NCI-H187 treated with DMSO at 0.1 percent for 48 hours (cell line): ENCODE data around the gene TNFRSF11A.

Source experiments
- DNase-seq: peaks from one replicate; lab custom pipeline; 2025; lab: John Stamatoyannopoulos, UW

The TNFRSF11A gene

DNA sequence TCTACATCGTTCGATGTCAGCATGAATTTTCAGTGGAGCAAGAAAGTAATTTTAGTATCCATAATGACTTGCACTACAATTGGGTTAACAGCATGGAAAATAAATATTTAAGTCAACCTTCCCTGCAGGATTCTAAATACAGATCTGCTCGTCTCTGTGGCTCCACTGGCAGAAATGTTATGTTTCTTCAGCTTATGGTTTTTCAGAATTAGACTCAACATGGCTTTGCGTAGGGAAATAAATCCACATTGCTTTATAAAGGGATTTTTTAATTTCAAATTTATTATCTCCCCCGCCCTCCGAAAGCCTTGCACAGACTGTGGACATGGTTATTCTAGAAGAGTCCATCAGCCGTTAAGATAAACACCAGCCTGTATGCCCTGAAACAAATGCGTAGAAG is 18.2 kb downstream of the TNFRSF11A start:
- DNase-seq: no peak

DNA sequence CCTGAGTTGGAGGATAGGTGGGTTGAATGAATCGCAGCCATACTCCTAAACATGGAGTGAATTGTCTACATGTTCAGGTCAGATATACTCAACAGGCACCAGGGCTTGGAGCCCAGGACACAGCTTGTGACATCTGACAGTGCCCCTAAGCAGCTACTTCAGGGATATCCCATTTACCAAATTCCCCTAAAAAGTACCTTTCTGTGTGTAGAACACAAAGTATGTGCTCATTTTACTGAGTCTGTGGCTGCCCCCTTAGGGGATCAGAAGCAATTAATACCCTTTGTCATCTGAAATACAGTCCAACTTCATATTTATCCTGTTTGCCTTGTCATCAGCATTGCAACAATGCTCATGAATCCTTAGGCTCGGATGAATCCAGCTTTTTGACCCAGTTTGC is 20.8 kb downstream of the TNFRSF11A start:
- no peak for DNase-seq

DNA sequence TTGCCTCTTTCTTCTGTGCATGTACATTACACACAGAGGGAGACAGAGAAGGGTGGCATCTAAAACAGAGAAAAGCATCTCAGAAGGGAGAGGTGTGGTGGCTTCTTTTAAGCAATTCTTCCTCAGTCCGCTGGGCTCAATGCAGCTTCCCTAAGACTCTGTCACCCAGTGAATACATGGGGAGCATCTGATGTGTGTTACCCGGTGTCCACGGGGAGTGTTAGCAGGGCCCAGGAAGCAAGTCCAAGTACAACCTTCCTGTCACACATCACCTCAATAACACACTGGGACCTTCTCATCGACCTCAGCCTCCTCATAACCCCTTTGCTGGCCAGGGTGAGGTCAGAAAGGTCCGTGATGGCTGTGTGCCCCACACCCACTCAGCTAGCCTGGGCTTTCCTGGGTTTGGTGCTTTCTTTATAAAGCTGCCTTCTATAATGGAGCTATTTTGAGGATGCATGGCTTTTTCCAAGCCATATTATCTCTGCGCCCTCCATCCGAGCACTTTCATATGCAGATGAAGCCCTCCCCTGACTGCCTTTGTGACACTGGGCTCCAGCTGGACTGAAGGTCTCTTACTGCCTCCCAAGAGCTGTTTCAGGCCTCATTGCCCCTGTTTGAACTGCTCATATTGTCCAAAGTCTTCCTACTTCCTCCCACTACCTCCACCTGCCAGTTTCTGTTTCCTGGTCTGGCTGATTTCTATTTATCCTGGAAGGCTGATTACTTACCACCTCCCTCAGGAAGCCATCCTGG is 21.4 kb downstream of the TNFRSF11A start:
- no peak for DNase-seq

DNA sequence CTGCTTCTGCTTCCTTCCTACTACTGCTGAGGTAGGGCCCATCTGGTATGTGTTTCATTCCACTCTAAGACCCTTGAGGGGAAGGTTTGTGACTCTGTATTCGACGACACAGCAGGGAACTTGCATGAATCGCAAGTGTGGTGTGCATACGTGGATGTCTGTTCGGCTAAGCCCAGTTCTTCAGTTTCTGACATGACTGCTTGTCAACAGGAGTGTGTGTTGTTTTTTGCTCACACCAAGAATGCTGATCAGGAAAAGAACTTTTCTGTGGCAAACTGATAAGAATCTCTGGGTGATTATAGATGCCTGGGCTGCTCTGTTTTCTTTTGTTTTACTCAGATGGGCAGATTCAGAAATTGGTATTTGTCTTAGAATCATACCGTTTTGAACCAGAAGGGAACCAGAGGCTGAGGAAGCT is 22.0 kb downstream of the TNFRSF11A start:
- no peak for DNase-seq

DNA sequence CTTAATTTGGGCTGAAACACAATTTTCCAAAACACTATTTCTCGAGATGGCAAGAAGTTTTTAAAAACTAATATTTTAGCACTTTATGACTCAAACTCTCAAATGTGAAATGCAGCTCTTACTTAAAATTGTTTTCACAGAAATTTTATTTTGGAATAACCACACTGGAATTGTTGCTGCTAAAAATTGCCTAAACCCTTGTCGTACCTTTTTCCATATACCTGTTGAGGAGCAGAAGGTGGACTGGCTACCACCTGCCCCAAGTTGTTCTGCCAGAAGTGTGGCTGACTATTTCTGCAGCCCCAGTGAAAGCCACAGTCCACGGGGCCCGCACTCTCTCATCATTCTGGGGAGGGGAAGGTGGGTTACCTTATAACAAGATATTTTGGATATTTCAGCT is 23.4 kb downstream of the TNFRSF11A start:
- no peak for DNase-seq

DNA sequence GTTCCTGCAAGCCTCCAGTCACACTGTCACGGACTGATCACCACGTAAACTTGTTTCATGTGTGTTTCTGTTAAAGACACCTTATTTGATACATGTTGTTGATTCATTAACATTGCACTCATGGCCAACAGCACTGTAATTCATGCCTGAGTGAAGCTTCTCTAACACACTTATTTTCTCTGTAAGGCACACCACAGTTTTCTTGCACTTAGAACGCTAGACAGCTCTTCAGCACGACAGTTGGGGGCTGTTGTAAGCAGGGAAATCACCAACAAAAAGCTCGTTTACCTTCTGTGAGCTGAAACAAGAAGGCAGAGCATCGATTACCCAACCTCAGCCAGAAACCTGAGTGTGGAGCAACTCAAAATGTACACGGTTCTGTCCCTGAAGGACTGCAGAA is 28.1 kb downstream of the TNFRSF11A start:
- DNase-seq: no peak

DNA sequence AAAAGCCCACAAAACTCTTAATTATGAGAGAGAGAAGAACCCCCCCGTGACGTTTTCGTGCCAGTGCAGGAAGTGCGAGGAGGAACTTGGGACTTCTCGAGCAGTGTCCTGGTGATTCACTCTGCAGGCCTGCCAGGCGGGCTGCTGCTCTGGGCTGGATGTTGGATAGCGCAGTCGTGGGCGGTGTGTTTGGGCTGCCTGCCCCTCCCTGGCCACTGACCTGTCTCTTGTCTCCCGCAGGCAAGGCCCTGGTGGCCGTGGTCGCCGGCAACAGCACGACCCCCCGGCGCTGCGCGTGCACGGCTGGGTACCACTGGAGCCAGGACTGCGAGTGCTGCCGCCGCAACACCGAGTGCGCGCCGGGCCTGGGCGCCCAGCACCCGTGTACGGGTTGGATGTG is 29.0 kb downstream of the TNFRSF11A start:
- no peak for DNase-seq

DNA sequence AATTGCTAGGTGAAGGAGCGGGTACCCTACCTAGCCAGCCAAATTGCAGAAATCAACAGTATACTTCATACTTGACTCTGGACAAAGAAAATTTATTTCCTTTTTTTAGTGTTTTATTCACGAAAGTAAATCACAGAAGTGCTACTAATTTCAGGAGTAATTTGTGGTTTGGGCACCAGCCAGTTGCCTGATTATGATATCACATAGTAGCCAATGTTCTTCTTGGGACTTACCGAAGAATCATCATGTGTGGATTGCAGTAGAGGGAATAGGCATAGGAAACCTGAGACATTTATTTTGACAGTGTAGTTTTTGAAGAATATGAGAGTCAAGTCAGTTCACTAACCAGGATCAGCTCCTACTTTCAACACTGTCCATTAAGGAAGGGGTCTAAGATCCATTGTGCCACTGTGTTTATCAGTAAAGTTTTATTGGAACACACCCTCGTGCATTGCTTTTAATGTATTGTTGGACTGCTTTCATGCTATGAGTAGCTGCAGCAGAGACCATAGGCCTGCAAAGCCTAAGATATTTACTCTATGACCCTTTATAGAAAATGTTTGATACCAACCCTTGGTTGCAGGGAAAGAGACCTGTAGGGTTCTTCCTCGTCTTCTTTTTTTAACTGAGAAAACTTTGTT is 32.1 kb downstream of the TNFRSF11A start:
- DNase-seq: no peak

DNA sequence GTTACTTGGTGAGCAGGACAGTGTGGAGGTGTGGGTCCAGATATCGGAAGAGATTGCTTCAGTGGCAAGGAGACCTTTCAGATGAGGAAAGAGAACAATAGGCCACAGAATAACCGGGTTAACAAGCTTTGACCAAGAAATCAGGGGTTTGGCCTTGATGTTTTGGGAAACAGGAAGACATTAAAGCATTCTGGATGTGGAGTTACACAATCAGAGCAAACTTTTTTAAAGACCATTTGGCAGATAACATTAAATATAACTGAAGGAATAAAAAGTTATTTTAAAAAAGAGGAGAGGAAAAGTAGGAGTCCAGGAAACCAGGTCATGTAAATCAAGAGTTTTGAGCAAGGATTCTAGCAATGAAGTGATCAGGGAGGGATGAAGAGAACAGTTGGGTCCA is 35.7 kb downstream of the TNFRSF11A start:
- no peak for DNase-seq

DNA sequence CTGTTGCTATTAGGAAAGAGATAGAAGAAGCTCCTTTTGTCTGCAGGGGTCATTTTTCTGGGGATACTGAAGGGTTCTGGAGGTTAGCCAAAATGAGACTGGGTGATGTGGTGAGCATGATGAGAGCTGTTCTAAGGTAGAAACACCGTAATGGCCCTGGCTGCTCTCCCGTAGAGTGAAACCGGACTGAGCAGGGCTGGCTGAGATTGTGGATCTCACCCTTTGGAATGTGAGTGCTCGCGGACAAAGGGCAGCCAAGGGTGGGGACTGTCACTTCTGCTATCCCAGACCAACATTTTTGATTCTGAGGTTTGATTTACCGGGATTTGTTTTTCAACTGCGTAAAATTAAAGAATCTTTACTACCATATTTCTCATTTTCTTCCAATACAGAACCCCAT is 36.2 kb downstream of the TNFRSF11A start:
- no peak for DNase-seq

DNA sequence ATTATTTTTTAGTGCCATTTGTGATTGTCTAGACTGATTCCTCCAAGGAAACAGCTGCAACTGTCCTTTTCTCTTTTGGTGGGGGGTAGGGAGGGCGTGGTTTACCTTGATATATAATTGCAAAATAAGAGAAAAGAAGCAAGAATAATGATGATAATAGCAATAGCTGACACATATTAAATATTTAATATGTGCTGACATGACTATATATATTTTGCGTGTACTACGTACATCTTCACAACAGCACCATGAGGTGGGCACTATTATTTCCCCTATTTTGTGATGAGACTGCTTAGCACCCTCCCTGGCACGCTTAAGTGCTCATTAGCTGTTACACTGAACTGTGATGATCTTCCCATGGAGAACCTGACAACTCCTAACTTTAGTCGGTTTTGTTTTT is 39.4 kb downstream of the TNFRSF11A start:
- no peak for DNase-seq

DNA sequence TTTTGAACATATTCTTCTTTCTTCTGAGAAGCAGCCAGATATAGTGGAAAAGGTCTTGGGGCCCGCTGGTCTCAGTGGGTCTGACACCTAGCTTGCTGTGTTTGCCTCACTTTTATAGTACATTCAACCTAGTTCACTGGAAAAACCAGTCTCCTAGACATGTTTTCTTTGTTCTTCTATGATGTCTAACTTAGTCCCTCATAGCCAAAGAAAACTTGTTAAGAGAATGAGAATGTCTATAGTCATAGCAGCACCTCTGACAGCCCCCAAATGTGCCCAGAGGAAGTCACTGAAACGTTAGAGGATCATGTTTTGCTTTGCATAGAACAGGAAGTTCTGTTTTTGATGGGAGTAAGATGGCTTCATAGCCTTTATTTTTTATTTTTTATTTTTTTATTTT is 40.3 kb downstream of the TNFRSF11A start:
- DNase-seq: no peak

DNA sequence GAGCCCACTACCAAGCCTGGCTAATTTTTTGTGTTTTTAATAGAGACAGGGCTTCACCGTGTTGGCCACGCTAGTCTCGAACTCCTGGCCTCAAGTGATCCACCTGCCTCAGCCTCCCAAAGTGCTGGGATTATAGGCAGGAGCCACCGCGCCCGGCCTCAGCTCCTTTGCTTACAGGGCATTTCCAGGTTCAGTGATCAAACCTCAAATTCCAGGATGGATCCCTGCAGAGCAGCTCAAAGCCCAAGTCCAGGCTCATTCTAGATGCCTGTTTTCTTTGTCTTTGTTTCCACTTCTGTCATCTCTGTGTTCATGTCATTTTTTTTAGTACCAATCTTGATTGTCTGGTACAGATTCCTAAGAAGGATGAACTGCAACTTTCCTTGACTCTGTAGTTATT is 41.9 kb downstream of the TNFRSF11A start:
- DNase-seq: no peak

DNA sequence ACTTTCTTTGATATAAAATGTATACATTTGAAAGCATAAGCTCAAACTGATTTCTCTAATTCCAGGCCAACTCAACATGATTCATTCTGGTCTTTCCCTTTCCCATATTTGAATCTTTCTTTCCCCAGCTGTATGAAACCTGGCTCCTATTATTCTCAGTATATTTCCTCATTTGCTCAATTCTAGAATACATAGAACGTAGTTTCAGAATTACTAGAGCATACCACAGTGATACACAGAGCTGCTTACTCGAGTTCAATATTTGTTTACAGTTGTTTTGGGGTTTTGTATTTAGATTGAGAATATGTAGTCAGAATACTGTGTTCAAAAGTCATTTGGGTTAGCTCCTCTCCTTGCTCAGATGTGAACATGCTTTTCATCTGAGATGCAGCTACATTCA is 43.0 kb downstream of the TNFRSF11A start:
- no peak for DNase-seq

DNA sequence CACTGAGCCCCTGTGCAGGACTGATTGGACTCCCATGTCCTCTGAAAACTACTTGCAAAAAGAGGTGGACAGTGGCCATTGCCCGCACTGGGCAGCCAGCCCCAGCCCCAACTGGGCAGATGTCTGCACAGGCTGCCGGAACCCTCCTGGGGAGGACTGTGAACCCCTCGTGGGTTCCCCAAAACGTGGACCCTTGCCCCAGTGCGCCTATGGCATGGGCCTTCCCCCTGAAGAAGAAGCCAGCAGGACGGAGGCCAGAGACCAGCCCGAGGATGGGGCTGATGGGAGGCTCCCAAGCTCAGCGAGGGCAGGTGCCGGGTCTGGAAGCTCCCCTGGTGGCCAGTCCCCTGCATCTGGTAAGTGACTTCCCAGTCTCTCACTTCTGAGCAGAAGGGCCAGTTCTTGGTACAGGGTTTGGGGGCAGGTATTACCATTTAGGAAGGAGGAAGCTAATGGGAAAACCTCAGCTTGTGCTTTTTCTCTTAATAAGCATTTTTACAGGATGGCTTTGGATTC is 44.1 kb downstream of the TNFRSF11A start:
- DNase-seq: no peak

DNA sequence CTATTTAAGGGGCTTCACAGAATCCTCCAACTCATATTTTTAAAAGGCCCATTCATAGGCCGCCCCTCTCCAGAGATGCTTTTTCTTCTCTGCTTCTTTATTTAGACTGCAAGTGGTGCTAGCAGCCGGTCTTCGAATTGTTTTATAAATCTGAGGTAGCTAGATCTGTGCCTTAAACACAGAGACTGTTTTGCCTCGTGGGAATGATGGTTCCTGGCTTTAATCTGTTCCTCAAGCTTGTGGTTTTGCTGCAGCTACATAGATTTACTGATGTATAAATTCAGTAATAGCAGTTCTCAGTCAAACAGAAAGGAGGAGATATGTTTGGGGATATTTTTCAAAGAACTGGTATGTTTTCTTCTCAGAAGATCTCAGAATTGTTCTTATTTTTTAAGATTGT is 45.3 kb downstream of the TNFRSF11A start:
- no peak for DNase-seq

DNA sequence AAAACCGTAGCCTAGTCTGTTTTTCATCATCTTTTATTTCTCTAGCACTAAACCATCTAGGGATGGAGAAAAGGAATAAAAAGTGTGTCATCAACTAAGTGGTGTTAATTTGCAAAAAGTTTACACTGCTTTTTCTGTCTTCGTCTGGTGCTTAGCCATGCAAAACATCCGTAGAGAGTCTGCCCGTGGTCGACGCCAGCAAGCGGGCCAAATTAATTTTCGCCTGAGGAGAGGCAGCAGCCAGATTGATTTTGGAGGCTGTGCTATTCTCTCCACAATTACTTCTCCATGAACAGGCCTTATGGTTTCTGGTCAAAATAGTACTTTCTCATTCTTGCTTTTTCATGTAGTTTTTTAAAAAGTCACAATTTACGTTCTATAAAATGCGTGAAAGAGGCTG is 46.3 kb downstream of the TNFRSF11A start:
- DNase-seq: no peak

DNA sequence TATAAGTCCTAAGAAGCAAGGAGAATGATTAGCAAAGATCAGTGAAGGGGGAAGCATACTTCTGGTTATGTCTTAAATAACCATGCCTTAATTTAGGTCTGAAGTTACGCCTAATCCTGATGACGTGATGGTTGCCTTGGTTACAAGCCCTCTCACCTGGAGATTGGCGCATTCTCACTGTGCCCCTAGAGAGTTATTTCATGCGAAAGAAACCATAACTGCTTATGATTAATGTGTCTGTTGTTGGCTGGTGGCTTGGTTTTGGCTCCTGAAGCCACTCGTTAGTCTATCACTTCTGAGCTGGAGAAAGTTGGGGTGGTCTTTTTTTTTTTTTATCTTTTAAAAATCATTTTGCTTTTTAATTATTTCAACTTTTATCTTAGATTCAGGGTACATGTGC is 47.0 kb downstream of the TNFRSF11A start:
- peak; percentile 59 for DNase-seq

DNA sequence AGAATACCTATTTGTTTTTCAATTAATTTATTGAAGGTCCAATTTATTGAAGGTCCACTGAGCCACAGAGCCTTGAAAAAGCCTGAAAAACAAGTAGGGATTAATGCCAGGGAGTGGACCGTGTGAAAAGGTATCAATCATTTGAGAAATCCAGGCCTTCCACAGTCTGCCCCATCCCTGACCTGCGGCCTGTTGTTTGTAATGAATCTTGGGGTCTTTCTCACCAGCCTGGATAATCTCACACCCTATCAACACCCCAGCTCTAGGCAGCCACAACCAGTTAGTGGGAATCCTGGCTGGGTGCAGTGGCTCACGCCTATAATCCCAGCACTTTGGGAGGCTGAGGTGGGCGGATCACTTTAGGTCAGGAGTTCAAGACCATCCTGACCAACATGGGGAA is 47.8 kb downstream of the TNFRSF11A start:
- DNase-seq: no peak

DNA sequence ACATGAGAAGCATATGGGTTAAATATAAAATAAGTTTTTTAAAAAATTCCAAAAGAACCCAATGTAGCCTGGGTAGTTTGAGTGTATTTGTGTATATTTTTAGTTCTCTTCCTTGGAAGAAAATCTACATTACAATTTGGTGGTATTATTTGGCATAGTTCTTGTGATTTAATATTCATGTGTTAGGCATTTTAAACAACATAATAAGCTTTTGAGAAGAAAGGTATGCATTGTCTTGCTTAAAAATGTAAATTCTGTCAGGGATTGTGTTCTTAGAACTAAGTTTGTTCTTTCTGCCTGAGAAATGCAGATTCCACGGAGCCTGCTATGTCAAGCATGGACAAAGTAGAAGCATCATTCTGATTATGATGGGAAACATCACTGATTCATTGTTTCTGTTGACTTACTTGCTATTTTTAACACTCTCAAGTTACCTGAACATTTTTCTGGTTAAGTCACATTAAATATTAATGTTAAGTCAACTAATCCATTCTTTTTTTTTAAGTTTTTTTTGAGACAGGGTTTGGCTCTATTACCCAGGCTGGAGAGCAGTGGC is 49.4 kb downstream of the TNFRSF11A start:
- DNase-seq: no peak

DNA sequence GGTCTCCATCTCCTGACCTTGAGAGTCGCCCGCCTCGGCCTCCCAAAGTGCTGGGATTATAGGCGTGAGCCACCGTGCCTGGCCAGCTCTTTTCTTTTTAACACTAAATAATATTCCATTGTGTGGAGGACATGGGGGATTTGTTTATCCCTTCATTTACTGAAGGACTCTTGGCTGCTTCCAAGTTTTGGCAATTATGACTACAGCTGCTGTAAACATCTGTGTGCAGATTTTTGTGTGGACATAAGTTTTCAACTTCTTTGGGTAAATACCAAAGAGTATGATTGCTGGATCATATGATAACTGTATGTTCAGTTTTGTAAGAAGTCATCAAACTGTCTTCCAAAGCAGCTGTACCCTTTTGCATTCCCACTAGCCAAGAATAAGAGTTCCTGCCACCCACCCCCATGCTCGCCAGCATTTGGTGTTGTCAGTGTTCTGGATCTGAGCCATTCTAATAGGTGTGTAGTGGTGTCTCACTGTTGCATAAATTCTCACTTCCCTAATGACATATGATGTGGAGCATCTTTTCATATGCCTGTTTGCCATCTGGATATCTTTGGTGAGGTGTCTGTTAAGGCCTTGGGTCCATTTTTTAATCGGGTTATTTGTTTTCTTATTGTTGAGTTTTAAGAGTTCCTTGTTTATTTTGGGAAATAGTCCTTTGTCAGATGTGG is 52.2 kb downstream of the TNFRSF11A start:
- no peak for DNase-seq

DNA sequence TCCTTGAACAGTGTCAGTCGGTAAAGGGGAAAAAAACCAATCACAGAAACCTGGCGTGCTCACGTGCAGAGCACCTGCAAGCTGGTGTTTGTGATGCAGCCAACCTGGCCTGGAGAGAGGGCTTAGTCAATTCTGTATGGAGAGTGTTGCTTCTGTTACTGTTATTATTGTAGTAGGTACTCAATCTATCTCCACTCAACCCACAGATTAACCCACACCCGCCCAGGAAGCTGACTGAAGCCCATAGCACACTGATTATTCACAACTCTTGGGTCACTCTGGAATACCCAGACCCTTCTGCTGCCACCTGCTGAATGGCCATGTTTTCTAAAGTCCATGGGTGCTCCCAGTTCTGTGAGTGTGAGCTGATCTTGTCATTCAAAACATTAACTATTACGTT is 53.9 kb downstream of the TNFRSF11A start:
- no peak for DNase-seq

DNA sequence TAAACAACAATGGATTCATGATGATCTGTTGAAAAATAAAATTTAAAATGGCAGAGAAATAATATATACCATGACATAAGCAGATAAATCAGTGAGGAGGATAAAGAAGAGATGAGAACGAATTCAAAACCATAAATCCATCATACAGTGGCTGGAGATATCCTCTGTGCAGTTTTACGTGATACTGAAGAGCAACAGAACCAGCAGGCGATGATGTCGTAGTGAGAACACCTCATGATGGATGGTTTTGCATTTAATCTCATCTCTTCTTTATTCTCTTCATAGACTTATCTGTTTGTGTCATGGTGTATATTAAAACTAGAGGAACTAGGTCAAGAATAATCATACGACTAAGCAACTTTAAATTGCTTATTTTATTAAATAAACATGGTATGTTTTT is 56.3 kb downstream of the TNFRSF11A start:
- no peak for DNase-seq
